GM18508 (cell line): ENCODE data around the gene SCART1.
"Not testable (repeated sequence)": the region's sequence is repeated elsewhere in the genome, so short reads cannot be mapped to it uniquely, and the experiment has no call there.

ENCODE experiments used
- ATAC-seq: cut with Tn5 transposase; IDR thresholded peaks from one replicate; pipeline ENCODE4 v1.9.1; 2021; ENCODE audit warnings: moderate number of reproducible peaks; ENCODE audit not compliant: insufficient read depth, unreplicated experiment

SCART1 gene

DNA sequence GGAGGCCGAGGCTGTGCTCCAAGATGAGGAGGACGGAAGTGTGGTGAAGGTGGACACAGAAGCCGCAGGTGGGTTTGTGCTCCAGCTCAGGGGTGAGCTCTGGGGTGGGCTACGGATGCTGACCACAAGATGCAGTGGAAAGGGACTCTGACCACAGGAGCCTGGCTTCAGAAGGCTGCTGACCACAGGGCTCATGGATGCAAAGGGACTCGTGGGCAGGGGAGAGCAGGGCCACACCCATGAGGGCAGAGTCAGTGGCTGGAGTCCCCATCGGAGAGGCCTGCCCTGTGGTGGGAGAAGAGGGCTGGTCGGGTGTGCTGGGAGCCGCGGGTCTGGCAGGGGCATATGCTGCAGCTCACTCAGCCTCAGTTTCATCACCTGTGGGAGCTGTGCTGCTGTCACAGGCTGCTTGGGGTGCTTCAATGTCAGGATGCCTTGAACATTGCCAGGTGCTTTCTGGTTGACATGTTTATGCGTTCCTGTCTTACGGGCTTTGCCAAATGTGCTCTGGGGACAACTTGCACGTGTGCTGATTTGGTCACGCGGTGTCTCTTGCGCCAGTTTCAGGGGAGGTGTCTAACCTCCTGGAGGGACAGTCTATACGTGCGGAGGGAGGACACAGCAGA, 13.7 kb downstream of the SCART1 start:
- no peak for ATAC-seq

DNA sequence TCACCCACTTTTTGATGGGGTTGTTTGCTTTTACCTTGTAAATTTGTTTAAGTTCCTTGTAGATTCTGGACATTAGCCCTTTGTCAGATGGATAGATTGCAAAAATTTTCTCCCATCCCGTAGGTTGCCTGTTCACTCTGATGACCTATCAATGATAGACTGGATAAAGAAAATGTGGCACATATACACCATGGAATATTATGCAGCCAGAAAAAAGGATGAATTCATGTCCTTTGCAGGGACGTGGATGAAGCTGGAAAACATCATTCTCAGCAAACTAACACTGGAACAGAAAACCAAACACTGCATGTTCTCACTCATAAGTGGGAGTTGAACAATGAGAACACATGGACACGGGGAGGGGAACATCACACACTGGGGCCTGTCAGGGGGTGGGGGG, 15.5 kb downstream of the SCART1 start:
- ATAC-seq: not testable (repeated sequence)

DNA sequence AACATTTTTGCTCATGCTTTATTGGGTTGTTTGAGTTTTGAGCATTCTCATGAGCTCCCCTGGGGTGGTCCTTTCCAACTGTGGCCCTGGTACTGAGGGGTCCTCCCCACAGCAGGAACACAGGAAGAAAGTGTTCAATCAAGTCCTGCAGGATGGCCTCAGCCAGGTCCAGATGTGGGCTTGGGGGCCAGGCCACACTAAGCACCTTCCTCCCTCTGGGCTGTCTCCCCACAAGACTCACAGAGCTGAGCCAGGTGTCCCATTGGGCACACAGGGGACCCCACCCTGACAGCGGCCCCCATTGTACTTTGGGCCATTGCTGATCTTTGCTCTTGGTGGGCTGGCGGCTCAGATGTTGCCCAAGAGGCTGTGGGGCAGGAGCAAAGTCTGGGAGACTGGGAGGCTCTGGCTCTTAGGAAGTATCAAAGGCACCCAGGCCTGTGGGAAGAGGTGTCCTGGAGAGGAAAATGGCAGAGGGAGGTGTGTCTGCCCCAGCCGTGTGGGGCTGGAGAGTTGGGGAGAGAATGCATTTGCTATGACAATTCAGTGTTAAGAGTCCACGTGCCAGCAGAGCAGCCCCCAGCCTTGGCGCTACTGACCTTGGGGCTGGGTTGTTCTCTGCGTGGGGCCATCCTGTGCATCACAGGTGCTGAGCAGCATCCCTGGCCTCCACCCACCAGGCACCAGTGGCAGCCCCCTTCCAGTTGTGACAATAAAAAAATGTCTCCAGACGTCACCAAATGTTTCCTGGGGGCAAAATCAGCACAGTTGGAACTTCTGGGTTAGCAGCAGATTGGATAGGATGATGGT, 17.8 kb downstream of the SCART1 start:
- ATAC-seq: no peak

DNA sequence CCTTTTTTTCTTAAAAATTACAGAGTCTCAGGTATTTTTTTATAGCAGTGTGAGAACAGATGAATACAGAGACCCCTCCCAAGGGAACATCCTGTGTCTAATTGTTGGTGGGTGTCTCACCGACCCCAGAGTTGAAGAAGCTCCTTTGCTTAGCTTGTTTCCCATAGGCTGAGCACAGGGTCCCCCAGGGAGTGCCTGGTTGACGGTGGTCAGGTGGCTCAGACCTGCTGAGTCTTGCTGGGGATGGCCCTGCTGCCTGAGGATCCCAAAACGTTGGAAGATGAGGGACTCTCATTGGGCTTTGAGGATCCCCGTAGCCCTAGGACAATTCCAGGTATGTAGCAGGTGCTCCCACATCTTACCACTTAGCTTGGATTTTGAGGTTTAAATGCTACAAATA, 19.5 kb downstream of the SCART1 start:
- ATAC-seq: no peak

DNA sequence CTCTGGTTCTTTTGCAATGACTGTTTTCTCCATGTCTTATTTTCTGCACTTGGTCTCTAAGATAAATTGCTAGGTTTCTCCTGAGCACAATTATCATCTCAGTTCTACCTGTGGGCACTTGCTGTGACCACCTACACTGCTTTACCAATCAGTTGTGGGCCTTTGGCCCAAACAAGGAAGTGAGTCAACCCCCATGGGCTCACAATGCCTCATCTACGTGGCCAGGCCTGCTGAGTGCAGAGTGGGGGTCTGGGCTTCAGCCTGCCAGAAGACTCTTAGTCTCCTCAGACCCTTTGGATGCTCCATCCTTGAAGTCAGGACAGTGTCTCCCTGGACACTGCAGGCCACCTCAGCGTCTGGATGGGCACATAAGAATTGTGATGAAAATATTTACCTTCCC, 20.3 kb downstream of the SCART1 start:
- ATAC-seq: no peak

DNA sequence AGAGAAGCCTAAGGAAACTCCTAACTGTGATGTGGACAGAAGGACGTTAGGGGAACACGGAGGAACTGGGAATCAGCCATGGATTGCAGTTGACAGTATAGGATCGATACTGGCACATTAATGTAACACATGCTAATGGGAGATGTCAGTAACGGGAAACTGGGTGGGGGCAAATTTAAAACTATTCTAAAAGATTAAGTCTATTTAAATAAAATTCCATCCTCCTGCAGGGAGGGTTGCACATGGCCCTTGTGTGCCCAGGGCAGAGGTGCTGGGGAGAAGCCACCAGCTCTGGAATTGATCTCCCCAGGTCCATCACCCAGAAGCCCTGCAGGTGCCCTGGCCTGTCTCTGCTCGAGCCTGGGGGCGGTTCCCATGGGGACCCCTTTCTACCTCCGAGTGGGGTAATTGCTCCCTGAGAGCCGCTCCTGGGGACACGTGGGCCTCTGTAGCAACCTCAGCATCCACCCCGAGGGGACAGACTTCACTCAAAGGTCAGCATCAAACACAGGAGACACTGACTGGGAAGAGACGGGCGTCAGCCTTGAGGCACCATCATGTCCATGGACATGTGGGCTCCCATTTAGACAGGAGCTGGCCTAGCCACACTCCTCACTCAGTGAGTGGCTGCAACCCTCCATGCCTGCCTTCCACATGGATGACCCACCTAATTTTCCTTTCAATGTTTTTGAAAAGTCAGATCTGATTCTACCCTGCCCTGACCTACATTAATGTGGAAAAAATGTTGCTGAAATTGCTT, 21.1 kb downstream of the SCART1 start:
- no peak for ATAC-seq

DNA sequence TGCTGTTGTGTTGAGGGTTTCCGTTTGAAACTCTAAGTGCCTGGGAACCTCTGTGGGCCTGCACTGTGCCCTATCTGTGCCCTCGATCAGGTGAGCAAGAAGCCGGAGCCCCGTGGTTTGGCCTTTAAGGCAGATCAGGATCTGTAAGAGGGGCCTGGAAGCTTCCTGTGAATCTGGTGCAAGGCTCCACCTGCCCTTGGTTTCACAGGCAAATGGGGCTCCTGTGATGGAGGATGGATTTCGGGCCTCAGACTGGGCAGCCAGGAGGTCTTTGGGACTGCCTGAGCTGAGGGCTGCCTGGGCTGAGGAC, 21.6 kb downstream of the SCART1 start:
- ATAC-seq: no peak

DNA sequence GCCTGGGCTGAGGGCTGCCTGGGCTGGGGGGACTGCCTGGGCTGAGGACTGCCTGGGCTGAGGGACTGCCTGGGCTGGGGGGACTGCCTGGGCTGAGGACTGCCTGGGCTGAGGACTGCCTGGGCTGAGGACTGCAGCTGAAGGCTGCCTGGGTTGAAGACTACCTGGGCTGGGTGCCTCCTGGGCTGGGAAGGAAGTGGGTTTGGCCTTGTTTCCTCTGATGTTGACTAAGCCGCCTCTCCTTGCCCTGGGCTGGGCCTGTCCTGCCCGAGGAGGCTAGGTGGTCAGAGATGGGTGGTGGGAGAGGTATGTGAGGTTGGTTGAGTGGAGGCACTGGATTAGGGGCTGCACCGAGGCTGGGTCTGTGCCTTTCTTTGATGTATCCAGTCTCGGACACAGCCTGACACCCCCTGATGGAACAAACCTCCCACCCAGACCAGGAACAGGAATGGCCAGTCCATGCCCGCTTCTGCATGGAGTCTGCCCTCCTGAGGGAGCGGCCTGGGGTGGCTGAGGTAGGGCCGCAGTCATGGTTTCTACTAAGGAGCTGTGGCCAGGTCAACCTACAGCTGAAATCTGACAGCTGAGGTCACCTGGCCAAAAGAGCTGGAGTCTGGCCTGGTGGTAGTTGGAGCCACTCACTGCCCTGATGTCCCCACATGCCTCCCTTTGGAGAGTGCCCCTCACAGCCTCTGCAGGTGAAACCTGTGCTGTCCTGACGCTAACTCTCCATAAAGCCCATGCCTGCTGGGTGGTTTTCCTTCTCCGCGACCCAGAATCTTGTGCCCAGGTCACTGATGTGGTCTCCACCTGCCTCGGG, 22.3 kb downstream of the SCART1 start:
- ATAC-seq: no peak

DNA sequence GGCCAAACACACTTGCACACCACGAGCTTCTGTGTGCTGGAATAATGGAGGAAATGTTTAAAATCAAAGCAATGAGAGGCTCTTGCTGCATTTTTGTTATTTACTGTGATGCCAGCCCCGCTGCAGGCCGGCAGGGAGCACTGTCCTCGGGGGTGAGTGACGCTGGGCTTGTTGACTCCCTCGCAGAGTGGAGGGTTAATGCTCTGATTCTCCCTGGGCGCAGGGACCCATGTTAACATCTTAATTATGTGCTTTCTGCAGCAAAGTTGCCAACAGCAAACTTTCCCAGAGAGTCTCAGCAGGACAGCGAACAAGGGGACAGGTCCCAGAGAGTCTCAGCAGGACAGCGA, 22.9 kb downstream of the SCART1 start:
- ATAC-seq: no peak

DNA sequence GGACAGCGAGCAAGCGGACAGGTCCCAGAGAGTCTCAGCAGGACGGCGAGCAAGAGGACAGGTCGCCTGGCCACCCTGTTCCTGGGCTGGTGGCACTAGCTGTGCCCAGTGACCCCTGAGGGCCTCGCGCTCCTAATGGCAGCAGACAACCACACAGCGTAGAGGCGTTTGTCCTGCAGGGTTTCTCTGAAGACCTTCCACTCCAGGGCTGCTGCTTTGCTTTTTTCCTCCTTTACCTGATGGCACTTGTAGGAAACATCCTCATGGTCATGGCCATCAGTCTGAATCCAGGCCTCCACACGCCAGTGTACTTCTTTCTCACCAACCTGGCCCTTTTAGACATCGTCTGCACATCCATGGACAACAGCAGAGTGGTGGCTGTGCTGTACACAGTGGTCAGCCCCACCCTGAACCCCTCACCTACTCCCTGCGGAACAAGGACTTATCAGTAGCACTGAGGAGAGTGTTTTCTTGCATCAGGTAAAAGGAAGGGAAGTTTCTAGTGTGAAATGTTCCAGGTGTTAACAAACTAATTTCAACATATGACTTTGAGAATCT, 27.4 kb downstream of the SCART1 start:
- no peak for ATAC-seq

DNA sequence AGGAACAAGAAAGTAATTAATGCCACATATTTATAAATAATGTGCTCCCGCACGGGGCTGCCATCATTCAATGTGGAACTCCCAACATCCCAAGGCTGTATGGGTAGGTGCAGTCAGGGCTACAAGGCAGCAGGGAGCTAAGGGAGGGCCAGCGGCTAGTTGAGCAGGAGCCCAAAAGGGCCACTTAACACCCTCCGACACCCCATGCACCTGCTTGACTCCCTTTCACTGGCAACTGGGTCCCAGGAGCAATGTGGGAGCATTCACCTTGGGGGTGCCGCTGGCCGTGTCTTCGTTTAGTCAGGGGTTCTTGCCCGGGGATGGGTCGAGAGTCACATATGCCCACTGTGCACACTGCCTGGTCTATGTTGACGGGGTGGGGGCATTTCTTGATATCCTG, 27.9 kb downstream of the SCART1 start:
- ATAC-seq: no peak

DNA sequence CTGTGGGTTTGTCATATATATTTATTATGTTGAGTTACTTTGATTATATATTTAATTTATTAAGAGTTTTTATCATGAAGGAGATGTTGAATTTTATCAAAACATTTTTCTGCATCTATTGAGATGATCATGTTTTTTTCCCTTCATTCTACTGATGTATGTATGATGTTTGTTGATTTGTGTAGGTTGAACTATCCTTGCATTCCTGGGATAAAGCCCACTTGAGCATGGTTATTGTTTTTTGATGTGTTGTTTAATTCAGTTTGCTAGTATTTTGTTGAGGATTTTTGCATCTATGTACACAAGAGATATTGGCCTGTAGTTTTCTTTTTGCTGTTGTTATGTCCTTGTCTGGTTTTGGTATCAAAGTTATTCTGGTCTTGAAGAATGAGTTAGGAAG, 31.1 kb downstream of the SCART1 start:
- ATAC-seq: no peak

DNA sequence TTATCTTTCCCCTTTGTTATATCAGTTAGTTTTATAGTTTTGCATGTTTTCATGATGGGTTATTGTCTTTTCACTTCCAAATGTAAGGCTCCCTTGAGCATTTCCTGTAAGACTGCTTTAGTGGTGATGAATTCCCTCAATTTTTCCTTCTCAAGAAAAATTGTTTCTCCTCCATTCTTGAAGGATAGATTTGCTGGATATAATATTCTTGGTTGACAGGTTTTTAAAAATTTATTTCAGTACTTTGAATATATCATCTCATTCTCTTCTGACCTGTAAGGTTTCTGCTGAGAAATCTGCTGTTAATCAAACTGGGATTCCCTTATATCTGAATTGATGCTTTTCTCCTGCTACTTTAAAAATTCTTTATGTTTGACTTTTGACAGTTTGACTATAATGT, 33.3 kb downstream of the SCART1 start:
- ATAC-seq: no peak

DNA sequence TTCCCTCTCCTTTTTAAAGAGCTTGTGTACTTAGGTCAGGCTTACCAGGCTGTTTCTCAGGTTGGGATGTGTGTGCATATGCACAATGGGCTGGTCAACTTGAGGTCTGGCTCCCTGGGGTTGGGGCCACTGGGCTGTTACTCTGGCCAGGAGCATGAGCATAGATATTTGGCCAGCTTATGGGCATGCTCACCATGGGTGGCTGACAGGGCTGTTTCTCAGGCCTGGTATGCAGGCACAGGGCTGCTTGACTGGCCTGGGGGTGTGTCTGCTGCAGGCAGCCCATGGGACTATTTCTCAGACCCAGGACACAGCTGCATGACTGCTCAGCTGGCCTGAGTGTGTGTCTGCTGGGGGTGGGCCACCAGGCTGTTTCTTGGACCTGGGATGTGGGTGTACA, 34.6 kb downstream of the SCART1 start:
- no peak for ATAC-seq

DNA sequence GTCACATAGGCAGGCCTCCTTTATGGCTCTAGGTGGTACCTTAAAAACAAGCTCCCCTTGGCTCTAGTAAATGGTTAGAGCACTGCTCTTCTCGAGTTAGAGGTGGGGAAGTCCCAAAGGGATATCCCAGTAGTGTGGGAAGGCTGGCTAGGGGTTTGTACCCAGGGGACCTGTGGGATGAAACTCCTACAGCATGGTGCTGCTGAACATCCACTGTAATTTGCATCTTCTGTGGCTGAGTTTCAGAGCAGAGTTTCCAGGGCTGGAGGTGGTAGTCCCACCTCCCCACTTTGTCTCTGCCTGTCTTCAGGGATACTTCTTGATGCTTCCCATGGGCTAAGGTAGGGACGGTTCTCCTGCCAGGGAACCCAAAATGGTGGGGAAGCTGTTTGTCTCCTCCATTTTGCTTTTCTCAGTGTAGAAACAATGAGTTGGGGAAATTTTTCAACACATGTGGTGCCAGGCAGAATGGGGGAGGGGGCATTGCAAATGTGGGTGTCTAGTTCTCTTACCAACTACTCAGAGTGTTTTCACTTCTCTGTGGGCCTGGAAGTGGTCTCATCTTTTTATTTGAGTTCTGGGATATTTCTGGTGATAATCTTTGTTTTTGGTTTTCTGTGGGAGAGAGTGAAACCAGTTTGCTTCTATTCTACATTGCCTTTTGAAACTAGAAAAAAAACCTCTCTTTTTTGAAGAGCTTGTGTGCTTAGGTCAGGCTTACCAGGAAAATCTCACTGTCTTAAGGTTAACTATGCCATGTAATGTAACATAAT, 36.3 kb downstream of the SCART1 start:
- no peak for ATAC-seq

DNA sequence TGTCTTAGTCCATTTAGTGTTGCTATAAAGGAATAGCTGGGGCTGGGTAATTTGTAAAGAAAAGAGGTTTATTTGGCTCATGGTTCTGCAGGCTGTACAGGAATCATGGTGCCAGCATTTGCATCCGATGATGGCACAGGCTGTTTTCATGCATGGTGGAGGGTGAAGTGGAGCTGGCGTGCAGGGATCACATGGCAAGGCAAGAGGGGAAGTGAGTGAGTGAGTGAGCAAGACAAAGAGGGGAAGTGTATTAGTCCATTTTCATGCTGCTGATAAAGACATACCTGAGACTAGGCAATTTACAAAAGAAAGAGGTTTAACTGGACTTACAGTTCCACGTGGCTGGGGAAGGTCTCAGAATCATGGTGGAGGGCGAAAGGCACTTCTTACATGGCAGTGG, 39.8 kb downstream of the SCART1 start:
- not testable (repeated sequence) for ATAC-seq

DNA sequence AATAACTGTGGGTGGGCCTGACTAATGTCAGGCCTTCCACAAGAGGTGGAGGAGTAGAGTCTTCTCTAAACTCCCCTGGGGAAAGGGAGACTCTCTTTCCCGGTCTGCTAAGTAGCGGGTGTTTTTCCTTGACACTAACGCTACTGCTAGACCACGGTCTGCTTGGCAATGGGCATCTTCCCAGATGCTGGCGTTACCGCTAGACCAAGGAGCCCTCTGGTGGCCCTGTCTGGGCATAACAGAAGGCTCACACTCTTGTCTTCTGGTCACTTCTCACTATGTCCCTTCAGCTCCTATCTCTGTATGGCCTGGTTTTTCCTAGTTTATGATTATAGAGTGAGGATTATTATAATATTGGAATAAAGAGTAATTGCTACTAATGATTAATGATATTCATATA, 43.6 kb downstream of the SCART1 start:
- ATAC-seq: not testable (repeated sequence)

DNA sequence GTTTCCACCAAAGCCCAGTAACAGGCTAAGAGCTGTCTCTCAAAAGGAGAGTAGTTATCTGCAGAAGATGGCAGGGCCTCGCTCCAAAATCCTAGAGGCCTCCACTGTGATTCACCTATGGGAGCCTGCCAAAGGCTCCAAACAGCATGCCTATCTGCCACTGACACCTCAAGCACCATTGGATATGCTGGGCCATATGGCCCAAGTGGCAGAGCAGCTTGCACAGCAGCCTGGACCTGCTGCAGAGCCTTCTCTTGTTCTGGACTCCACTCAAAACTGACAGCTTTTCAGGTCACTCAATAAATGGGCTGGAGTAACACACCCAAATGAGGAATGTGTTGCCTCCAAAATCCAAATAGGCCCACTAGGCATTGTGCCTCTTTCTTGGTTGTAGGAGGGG, 45.4 kb downstream of the SCART1 start:
- ATAC-seq: not testable (repeated sequence)

DNA sequence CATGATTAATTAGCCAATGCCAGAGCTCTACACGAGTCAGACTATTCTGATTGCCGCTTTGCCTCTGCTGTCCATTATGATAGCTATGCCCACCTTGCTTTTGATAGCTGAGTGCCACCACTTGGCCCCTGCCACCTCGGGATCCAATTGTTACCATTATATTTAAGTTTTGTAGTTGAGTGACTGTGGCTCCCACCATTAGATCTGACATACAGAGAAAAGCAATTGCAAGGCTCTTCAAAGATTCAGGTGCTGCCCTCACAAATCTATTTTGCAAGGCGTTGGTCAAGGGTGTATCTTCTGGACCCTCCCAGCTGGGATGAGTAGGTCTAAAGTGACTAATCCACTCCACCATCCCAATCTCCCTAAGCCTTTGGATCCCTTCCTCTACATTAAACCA, 47.2 kb downstream of the SCART1 start:
- not testable (repeated sequence) for ATAC-seq

DNA sequence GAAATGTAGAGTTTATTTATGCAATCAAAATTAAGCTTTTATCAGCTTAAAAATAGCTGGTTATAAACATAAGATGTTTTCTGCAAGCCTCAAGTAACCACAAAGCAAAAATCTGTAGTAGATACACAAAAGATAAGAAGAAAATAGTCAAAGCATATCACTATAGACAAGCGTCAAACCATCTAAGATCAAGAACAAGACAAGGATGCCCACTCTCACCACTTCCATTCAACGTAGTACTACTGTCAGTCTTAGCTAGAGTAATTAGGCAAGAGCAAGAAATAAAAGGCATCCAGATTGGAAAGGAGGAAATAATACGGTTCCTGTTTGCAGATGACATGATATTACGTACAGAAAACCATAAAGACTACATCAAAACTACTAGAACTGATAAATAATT, 56.0 kb downstream of the SCART1 start:
- no peak for ATAC-seq
